Glutamatergic neuron (in vitro differentiated cells): Measurements from ENCODE around the gene IKBIP. TPM values are rescaled to one million over a fixed set of nuclear protein-coding genes. Genes with fewer than 3 reads are reported as not detected.

ENCODE experiments used
- DNase-seq: peaks from one replicate; pipeline ENCODE4 v3.0.0; 2022
- H3K27ac Mint-ChIP-seq: one replicate; pipeline ENCODE4 v1.8.0; 2020; ENCODE audit warnings: mild to moderate bottlenecking, mixed read lengths, inconsistent platforms; ENCODE audit not compliant: unreplicated experiment
- H3K27me3 Mint-ChIP-seq: one replicate; pipeline ENCODE4 v1.8.0; 2020; ENCODE audit warnings: mild to moderate bottlenecking, moderate library complexity, mixed read lengths, inconsistent platforms; ENCODE audit not compliant: unreplicated experiment
- H3K36me3 Mint-ChIP-seq: one replicate; pipeline ENCODE4 v1.8.0; 2020; ENCODE audit warnings: mild to moderate bottlenecking, mixed read lengths, inconsistent platforms; ENCODE audit not compliant: unreplicated experiment
- H3K4me1 Mint-ChIP-seq: one replicate; pipeline ENCODE4 v1.8.0; 2020; ENCODE audit warnings: mild to moderate bottlenecking, low read depth, mixed read lengths, inconsistent platforms; ENCODE audit not compliant: unreplicated experiment
- H3K4me3 Mint-ChIP-seq: one replicate; pipeline ENCODE4 v1.8.0; 2020; ENCODE audit warnings: mild to moderate bottlenecking, mixed read lengths, inconsistent platforms; ENCODE audit not compliant: unreplicated experiment
- H3K9me3 Mint-ChIP-seq: one replicate; pipeline ENCODE4 v1.8.0; 2020; ENCODE audit warnings: mild to moderate bottlenecking, moderate library complexity, mixed read lengths, inconsistent platforms; ENCODE audit not compliant: unreplicated experiment
- CTCF ChIP-seq: fragments of 200-600 bp; sonication (generic); IDR thresholded peaks from one replicate; pipeline ENCODE4 v1.5.0; 2021; ENCODE audit not compliant: partially characterized antibody, unreplicated experiment
- total RNA-seq: library from RNA; stranded (reverse); fragmentation: NEBNext Ultra II Directional; extraction: Animal tissue kit (Norgen Biotek cat#: 25700); gene quantifications from one replicate; pipeline ENCODE4 v1.2.1, GENCODE V29; 2021; ENCODE audit not compliant: unreplicated experiment

Gene IKBIP
- total RNA-seq, 1 donor from 2014 or later: 6.1 TPM

GRCh38 chr12:98587084-98587483, 57.5 kb downstream of the IKBIP start:
- no peaks in the 10 kb centered on the region for H3K36me3 Mint-ChIP-seq
- H3K27ac Mint-ChIP-seq: no peak overlapping the region
- no peaks in the 10 kb centered on the region for H3K4me1 Mint-ChIP-seq
- no peak for TF ChIP-seq CTCF
- H3K9me3 Mint-ChIP-seq: no peaks in the 10 kb centered on the region
- H3K4me3 Mint-ChIP-seq: no peak overlapping the region
- DNase-seq: no peak
- peaks cover 3% of the 10 kb centered on the region for H3K27me3 Mint-ChIP-seq

- DNase-seq: no peak
- Mint-ChIP-seq H3K9me3 (no peaks in the 10 kb centered on the region), H3K36me3 (no peaks in the 10 kb centered on the region), H3K27me3 (no peaks in the 10 kb centered on the region), H3K27ac (no peak overlapping the region), H3K4me3 (no peak overlapping the region), H3K4me1 (no peaks in the 10 kb centered on the region)
- TF ChIP-seq CTCF: no peak
Measured at GRCh38 chr12:98582093-98582492, 62.5 kb downstream of the IKBIP start.

DNA sequence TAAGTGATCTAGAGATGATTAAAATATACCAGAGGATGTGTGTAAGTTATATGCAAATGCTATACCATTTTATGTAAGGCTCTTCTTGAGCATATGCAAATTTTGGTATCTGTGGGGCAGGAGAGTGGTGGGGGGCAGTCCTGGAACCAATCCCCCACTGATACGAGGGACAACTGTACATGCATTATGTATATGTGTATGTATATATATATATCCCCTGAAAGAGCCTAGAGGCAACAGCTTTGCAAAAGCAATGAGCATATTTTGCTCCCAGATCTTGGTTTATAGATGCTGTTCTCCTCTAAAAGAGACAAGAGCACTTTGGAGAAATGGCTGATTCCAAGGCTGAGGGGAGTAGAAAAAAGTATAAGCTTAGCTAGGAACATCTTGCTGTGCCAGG, 63.5 kb downstream of the IKBIP start:
- no peak overlapping the region for H3K27ac Mint-ChIP-seq
- H3K4me3 Mint-ChIP-seq: no peak overlapping the region
- DNase-seq: no peak
- no peaks in the 10 kb centered on the region for H3K4me1 Mint-ChIP-seq
- no peaks in the 10 kb centered on the region for H3K9me3 Mint-ChIP-seq
- no peak for TF ChIP-seq CTCF
- peaks cover 2% of the 10 kb centered on the region for H3K27me3 Mint-ChIP-seq
- no peaks in the 10 kb centered on the region for H3K36me3 Mint-ChIP-seq

DNA sequence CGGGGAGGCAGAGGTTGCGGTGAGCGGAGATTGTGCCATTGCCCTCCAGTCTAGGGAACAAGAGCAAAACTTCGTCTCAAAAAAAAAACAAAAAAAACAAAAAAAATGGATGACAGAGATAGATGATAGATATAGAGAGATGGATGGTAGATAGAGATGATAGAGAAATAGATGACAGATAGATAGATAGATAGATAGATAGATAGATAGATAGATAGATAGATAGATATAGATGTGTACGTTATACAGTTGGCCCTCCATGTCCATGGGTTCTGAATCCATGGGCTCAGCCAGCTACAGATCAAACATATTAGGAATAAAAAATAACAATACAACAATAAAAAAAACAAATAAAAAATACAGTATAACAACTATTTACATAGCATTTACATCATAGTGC, 63.9 kb downstream of the IKBIP start:
- Mint-ChIP-seq H3K4me1 (no peaks in the 10 kb centered on the region), H3K36me3 (no peaks in the 10 kb centered on the region), H3K9me3 (no peaks in the 10 kb centered on the region), H3K27ac (no peak overlapping the region), H3K4me3 (no peak overlapping the region), H3K27me3 (peaks cover 2% of the 10 kb centered on the region)
- DNase-seq: no peak
- no peak for TF ChIP-seq CTCF

DNA sequence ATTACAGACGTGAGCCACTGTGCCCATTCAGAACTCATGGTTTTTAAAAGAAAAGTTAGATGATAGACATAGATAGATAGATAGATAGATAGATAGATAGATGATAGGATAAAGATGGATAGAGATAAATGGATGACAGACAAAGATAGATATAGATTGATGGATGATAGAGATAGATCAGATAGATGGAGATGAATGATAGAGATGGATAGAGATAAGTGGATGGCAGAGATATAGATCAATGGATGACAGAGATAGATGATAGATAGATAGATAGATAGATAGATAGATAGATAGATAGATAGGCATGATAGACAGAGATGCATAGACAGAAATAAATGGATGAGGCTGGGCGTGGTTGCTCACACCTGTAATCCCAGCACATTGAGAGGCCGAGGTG, 64.8 kb downstream of the IKBIP start:
- Mint-ChIP-seq H3K9me3 (no peaks in the 10 kb centered on the region), H3K27me3 (peaks cover 2% of the 10 kb centered on the region), H3K36me3 (no peaks in the 10 kb centered on the region), H3K4me3 (no peak overlapping the region), H3K4me1 (no peaks in the 10 kb centered on the region), H3K27ac (no peak overlapping the region)
- DNase-seq: no peak
- TF ChIP-seq CTCF: no peak
